Right lobe of liver (tissue), 4 donors: Measurements from ENCODE around the gene PEAR1.

ENCODE experiments used
- POLR2A ChIP-seq: fragments of 450-650 bp; IDR thresholded peaks from one replicate; pipeline ENCODE4 v1.6.1; 2017; ENCODE audit warnings: antibody characterized with exemption, mild to moderate bottlenecking
- TF ChIP-seq, protein P1 (sequence below), 4 donors: fragments of 200-600 bp in 3 of 4; fragments of 450-650 bp in 1 of 4; IDR thresholded peaks; one replicate each; pipeline versions ENCODE4 v1.5.1 to v1.8.0; 2016 to 2022; ENCODE audit warnings: antibody characterized with exemption in 4 of 4, mild to moderate bottlenecking in 2 of 4
- donor health status: DM: no; HTN: no; CAD: no.
- donor health status: DM: no; HTN: no; CAD: no.
- donor health status: DM: no; HTN: yes; CAD: no.

DNA sequence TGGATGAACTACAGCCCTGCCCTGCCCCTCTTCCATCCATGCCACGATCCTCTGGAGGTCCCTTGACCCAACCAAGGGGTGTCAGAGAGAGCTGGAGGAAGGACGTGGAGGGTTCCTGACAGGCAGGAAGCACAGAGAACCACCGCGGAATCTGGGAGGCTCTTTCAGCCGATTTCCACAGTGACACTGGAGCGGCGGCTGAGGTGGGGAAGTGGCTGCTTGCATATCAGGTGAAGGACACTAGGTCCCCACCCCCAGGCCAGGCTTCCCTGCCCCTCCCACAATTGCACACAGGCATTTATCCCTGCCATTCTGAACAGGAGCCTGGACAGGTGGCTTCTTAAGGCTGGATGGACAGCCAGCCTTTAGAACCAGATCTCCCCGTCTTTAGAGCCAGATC lies 44.4 kb downstream of the PEAR1 start:
- TF ChIP-seq, protein P1, sequence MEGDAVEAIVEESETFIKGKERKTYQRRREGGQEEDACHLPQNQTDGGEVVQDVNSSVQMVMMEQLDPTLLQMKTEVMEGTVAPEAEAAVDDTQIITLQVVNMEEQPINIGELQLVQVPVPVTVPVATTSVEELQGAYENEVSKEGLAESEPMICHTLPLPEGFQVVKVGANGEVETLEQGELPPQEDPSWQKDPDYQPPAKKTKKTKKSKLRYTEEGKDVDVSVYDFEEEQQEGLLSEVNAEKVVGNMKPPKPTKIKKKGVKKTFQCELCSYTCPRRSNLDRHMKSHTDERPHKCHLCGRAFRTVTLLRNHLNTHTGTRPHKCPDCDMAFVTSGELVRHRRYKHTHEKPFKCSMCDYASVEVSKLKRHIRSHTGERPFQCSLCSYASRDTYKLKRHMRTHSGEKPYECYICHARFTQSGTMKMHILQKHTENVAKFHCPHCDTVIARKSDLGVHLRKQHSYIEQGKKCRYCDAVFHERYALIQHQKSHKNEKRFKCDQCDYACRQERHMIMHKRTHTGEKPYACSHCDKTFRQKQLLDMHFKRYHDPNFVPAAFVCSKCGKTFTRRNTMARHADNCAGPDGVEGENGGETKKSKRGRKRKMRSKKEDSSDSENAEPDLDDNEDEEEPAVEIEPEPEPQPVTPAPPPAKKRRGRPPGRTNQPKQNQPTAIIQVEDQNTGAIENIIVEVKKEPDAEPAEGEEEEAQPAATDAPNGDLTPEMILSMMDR (IDR thresholded peaks at IDR 0.05), result no peak
- TF ChIP-seq POLR2A, result no peak
